Neuronal stem cell (in vitro differentiated cells): ENCODE results near the gene TRAK1.
A peak's percentile ranks its signal among the peaks of the same experiment; 100 is the strongest.

Source experiments
- DNase-seq: peaks from one replicate; pipeline ENCODE4 v3.0.0-alpha.2; 2013; ENCODE audit warnings: low spot score
- H2AFZ ChIP-seq: one replicate; pipeline ENCODE4 v1.6.1; 2013; ENCODE audit warnings: mild to moderate bottlenecking, low read length, inconsistent platforms
- H2AK5ac ChIP-seq: 2 replicates; pipeline ENCODE4 v1.6.1; 2013; ENCODE audit warnings: low read depth, mild to moderate bottlenecking, inconsistent platforms, low read length, moderate library complexity, mixed read lengths
- H2BK120ac ChIP-seq: 2 replicates; pipeline ENCODE4 v1.6.1; 2013; ENCODE audit warnings: low read depth, mild to moderate bottlenecking, inconsistent platforms, low read length, moderate library complexity, mixed read lengths
- H2BK12ac ChIP-seq: one replicate; pipeline ENCODE4 v1.6.1; 2013; ENCODE audit warnings: low read length, inconsistent platforms
- H2BK15ac ChIP-seq: 2 replicates; pipeline ENCODE4 v1.6.1; 2013; ENCODE audit warnings: mild to moderate bottlenecking, low read length, inconsistent platforms, mixed read lengths
- H2BK5ac ChIP-seq: one replicate; pipeline ENCODE4 v1.6.1; 2013; ENCODE audit warnings: inconsistent platforms, mild to moderate bottlenecking, low read length, moderate library complexity
- H3K14ac ChIP-seq: one replicate; pipeline ENCODE4 v1.6.1; 2013; ENCODE audit warnings: low read length, inconsistent platforms
- H3K18ac ChIP-seq: 2 replicates; pipeline ENCODE4 v1.6.1; 2013; ENCODE audit warnings: low read length, inconsistent platforms
- H3K23ac ChIP-seq: 2 replicates; pipeline ENCODE4 v1.6.1; 2013; ENCODE audit warnings: low read depth, mild to moderate bottlenecking, mixed read lengths, low read length, inconsistent platforms; ENCODE audit not compliant: poor library complexity
- H3K27ac ChIP-seq: replicated peaks from 3 replicates; pipeline ENCODE4 v1.5.1; 2013; ENCODE audit warnings: low read length, inconsistent platforms
- H3K27me3 ChIP-seq, 3 experiments: 2 replicates each; pipeline ENCODE4 v1.6.1; 2013; ENCODE audit warnings: low read length in 3 of 3, mild to moderate bottlenecking in 2 of 3, inconsistent platforms in 1 of 3, low read depth in 1 of 3, mixed read lengths in 1 of 3, moderate library complexity in 1 of 3; ENCODE audit not compliant: control insufficient read depth in 3 of 3, insufficient read depth in 3 of 3
- H3K36me3 ChIP-seq, 2 donors: replicated peaks in 1 of 2; 2 replicates each; pipeline ENCODE4 v1.6.1; 2013; ENCODE audit warnings: low read length in 2 of 2; ENCODE audit not compliant: control insufficient read depth in 2 of 2, insufficient read depth in 2 of 2
- H3K4ac ChIP-seq: 2 replicates; pipeline ENCODE4 v1.6.1; 2013; ENCODE audit warnings: inconsistent platforms, mild to moderate bottlenecking, low read length, moderate library complexity
- H3K4me1 ChIP-seq, 2 donors: 1 replicate in 1 of 2; 2 replicates in 1 of 2; pipeline ENCODE4 v1.6.1; 2013; ENCODE audit warnings: low read length in 2 of 2, low read depth in 1 of 2; ENCODE audit not compliant: control insufficient read depth in 2 of 2, insufficient read depth in 1 of 2
- H3K4me2 ChIP-seq: one replicate; pipeline ENCODE4 v1.6.1; 2013; ENCODE audit warnings: mild to moderate bottlenecking, low read length, inconsistent platforms; ENCODE audit not compliant: insufficient read depth, poor library complexity, severe bottlenecking
- H3K4me3 ChIP-seq, 2 donors: 2 replicates each; pipeline ENCODE4 v1.5.1; 2013; ENCODE audit warnings: low read length in 2 of 2, mild to moderate bottlenecking in 2 of 2, inconsistent platforms in 1 of 2, moderate library complexity in 1 of 2
- H3K79me1 ChIP-seq: one replicate; pipeline ENCODE4 v1.6.1; 2013; ENCODE audit warnings: low read depth, mild to moderate bottlenecking, inconsistent platforms, low read length, moderate library complexity
- H3K9ac ChIP-seq: one replicate; pipeline ENCODE4 v1.6.1; 2013; ENCODE audit warnings: mild to moderate bottlenecking, low read depth, low read length, inconsistent platforms; ENCODE audit not compliant: poor library complexity
- H3K9me3 ChIP-seq, 2 donors: replicated peaks in 1 of 2; 2 replicates each; pipeline versions ENCODE3 to v1.6.1; 2013; ENCODE audit warnings: low read length in 2 of 2, mild to moderate bottlenecking in 2 of 2, inconsistent platforms in 1 of 2, low read depth in 1 of 2, mixed read lengths in 1 of 2, moderate library complexity in 1 of 2; ENCODE audit not compliant: control insufficient read depth in 2 of 2, insufficient read depth in 1 of 2
- H4K8ac ChIP-seq: one replicate; pipeline ENCODE4 v1.6.1; 2013; ENCODE audit warnings: low read depth, mild to moderate bottlenecking, inconsistent platforms, low read length, moderate library complexity
- H4K91ac ChIP-seq: one replicate; pipeline ENCODE4 v1.6.1; 2013; ENCODE audit warnings: low read length, low read depth, mild to moderate bottlenecking, inconsistent platforms; ENCODE audit not compliant: poor library complexity
- WGBS, 2 donors: extraction: QIAGEN DNeasy Blood & Tissue Kit; methylation state at CpG; one replicate each; pipeline ENCODE4 v1.1.7; 2013; ENCODE audit warnings: missing lambda C conversion rate in 2 of 2, mixed read lengths in 1 of 2; ENCODE audit not compliant: insufficient read length in 2 of 2, insufficient replicate concordance in 1 of 2; ENCODE audit errors: extremely low coverage in 2 of 2; 5-methylcytosine and 5-hydroxymethylcytosine counted together

Gene TRAK1

DNA sequence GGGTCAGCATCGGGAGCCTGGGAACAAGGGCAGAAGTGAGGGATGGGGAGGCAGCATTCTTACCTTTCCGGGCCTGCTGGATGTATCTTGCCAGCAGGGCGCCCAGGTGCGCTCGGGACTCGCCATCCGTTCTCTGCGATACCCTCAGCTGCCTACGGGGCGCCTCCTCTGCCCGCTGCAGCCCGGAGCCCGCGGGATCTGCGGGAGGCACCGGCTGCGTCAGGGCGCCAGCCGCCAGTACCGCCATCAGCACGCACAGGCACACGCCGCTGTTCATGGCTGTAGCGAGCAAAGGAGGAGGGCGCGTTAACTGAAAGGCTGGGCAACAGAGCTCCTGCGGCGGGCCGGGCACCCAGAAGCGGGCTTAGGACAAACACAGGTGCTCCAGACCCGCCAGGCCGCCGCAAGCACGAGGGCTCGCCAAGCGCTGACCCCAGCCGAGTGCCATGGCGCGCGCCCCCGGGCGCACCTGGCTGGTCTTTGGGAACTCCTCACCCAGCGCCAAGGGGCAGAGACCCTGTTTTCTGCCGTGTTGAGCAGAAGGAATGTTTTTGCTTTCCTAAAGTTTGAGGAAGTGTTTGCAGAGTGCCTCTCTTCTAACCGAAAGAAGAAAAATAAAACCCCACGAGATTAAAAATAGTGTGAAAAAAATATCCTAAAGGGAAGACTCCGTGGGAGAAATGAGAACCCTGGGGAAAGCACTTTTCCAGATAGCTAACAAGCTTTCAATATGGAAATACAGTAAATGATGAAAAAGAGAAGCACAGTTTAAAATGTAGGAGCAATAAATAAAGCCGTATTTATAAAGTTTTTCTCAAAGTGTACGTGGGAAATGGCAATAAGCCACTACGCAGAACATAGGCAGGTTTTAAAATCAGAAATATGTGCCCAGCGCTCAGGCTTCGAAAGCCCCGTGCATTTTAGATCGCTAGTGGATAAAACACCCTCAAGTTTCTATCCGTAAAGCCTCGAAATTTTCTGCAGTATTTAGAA lies 172.5 kb downstream of the TRAK1 start:
- Histone ChIP-seq H2BK5ac (no peak overlapping the region), H3K36me3 (no peaks in the 10 kb centered on the region), H3K4me1 (peaks cover 0 to 17% of the 10 kb centered on the region in 2 donors), H2BK12ac (peak overlapping the region; percentile 95), H4K91ac (peak overlapping the region; percentile 94), H3K23ac (peak overlapping the region; percentile 90), H3K4me3 (peak overlapping the region in 1 of 2 donors; percentile 70), H3K14ac (no peak overlapping the region), H2AFZ (no peak overlapping the region), H3K27me3 (peaks cover 0 to 58% (median 14%) of the 10 kb centered on the region in 3 experiments), H2BK15ac (peak overlapping the region; percentile 95), H3K9ac (peak overlapping the region; percentile 82), H2BK120ac (peak overlapping the region; percentile 64), H3K4me2 (peak overlapping the region; percentile 68), H3K18ac (peak overlapping the region; percentile 96), H2AK5ac (peak overlapping the region; percentile 83), H4K8ac (no peak overlapping the region), H3K27ac (peak overlapping the region; percentile 44), H3K79me1 (no peaks in the 10 kb centered on the region), H3K9me3 (peaks cover 0 to 5% of the 10 kb centered on the region in 2 donors), H3K4ac (peak overlapping the region; percentile 54)
- WGBS, 2 donors: no CpG with 5 or more reads among the region's 56 CpGs
- peak; percentile 18 for DNase-seq

DNA sequence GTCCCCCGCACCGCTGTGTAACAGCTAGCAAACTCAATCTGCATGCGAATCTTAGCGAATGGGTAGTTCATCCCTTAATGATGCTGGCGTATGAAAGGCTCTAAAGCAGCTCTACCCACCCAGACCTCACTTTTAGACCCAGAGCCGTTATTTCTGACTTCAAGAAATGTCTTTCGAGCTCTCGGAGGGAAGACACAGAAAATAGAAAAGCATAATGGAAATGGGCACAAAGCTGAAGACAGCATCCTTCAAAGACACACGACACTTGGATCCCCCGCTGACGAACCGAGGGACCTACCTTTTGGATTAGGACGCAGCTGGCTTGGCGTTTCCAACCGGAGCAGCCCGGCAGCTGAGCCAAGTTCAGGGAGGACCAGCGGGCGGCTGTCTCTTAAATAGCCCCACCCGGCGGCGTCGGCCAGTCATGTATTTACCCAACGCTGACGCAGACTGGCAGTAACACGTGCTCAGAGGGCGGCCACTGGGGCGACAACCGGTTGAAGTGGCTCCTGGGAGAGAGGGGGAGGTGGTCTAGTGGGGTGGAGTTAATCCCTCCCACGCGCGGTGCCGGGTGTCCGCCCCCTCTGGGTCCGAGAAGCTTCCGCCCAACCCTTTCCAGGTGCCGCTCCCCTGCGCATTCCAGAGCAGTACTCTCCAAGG lies 173.4 kb downstream of the TRAK1 start:
- Histone ChIP-seq H3K14ac (no peak overlapping the region), H4K91ac (no peak overlapping the region), H3K23ac (peak overlapping the region; percentile 32), H3K4me1 (peaks cover 0 to 17% of the 10 kb centered on the region in 2 donors), H3K36me3 (no peaks in the 10 kb centered on the region), H3K4ac (no peak overlapping the region), H3K4me2 (no peak overlapping the region), H2BK120ac (peak overlapping the region; percentile 52), H3K27me3 (peaks cover 0 to 62% (median 14%) of the 10 kb centered on the region in 3 experiments), H3K4me3 (no peak overlapping the region), H3K79me1 (no peaks in the 10 kb centered on the region), H3K27ac (no peak overlapping the region), H3K9me3 (peaks cover 0 to 5% of the 10 kb centered on the region in 2 donors), H3K9ac (no peak overlapping the region), H3K18ac (peak overlapping the region; percentile 72), H2BK5ac (no peak overlapping the region), H2AFZ (no peak overlapping the region), H2BK12ac (peak overlapping the region; percentile 52), H4K8ac (no peak overlapping the region), H2BK15ac (peak overlapping the region; percentile 72), H2AK5ac (peak overlapping the region; percentile 98)
- no CpG with 5 or more reads among the region's 37 CpGs for WGBS, 2 donors
- no peak for DNase-seq

DNA sequence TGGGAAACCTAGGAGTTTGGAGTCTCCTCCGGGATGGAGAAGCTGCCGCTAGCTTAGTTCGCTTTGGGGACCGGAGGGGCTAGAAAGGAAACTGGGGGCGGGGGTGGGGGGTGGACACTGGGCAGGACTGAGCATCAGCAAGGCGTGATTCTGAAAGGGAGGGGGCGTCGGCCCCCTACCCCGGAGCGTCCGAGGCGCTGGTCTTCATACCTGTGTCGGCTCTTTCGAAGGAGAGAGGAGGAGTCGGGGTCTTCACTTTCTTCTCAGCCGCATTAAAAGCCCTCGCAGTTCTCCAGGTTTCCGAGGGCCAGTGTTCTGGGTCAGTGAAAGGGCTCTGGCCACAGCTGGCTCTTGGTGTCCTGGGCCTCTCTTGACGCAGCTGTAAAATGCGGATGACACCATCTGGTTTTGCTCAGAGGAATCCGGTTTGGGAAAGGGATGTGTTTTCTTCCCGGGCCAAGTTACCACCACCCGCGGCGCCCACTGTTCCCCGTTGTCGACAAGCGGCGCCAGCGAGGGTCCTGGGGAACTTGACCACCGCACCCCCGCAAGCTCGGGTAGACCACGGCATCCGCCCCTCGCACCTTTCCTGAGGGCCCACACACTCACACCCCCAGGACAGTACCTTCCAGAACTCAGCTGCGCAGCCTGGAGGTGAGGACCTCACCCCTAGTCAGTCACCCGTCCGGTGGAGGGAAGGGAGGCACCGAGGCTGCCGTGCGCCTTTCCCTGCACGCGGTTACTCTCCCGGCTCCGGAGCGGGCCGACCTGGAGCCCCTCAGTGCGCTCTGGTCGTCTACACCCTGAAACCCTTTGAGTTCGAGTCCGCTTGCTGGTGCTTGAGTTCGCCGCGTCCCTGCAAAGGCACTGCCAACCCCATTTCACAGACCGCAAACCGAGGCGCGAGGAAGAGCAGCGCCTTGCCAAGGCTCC lies 174.2 kb downstream of the TRAK1 start:
- DNase-seq: no peak
- Histone ChIP-seq H4K8ac (no peak overlapping the region), H3K27me3 (peaks cover 0 to 54% (median 14%) of the 10 kb centered on the region in 3 experiments), H3K9me3 (peaks cover 0 to 5% of the 10 kb centered on the region in 2 donors), H3K23ac (peak overlapping the region; percentile 88), H3K4me3 (no peak overlapping the region), H2BK12ac (peak overlapping the region; percentile 98), H3K79me1 (no peaks in the 10 kb centered on the region), H3K4me2 (no peak overlapping the region), H3K9ac (no peak overlapping the region), H2BK5ac (peak overlapping the region; percentile 45), H2BK15ac (peak overlapping the region; percentile 83), H3K27ac (no peak overlapping the region), H3K36me3 (no peaks in the 10 kb centered on the region), H2BK120ac (peak overlapping the region; percentile 52), H4K91ac (no peak overlapping the region), H3K18ac (peak overlapping the region; percentile 89), H3K4me1 (peaks cover 0 to 15% of the 10 kb centered on the region in 2 donors), H3K4ac (peak overlapping the region; percentile 69), H3K14ac (no peak overlapping the region), H2AK5ac (peak overlapping the region; percentile 98), H2AFZ (no peak overlapping the region)
- no CpG with 5 or more reads among the region's 60 CpGs for WGBS, 2 donors
